Gastrocnemius medialis (tissue), 4 donors: ENCODE results near the gene TMPRSS5.

Source experiments
- POLR2A ChIP-seq, 2 donors: fragments of 450-650 bp; IDR thresholded peaks; one replicate each; pipeline ENCODE4 v1.6.1; 2017; ENCODE audit warnings: antibody characterized with exemption in 2 of 2, mild to moderate bottlenecking in 2 of 2, moderate library complexity in 2 of 2
- TF ChIP-seq, protein P1 (sequence below), 5 experiments: fragments of 450-650 bp in 3 of 5; fragments of 200-600 bp in 2 of 5; sonication (generic) in 2 of 5; IDR thresholded peaks in 4 of 5; conservative IDR thresholded peaks in 1 of 5; 1 replicate in 4 of 5; 2 replicates in 1 of 5; pipeline ENCODE4 v1.5.1; 2016 to 2019; ENCODE audit warnings: antibody characterized with exemption in 5 of 5, mild to moderate bottlenecking in 3 of 5, moderate library complexity in 3 of 5

DNA sequence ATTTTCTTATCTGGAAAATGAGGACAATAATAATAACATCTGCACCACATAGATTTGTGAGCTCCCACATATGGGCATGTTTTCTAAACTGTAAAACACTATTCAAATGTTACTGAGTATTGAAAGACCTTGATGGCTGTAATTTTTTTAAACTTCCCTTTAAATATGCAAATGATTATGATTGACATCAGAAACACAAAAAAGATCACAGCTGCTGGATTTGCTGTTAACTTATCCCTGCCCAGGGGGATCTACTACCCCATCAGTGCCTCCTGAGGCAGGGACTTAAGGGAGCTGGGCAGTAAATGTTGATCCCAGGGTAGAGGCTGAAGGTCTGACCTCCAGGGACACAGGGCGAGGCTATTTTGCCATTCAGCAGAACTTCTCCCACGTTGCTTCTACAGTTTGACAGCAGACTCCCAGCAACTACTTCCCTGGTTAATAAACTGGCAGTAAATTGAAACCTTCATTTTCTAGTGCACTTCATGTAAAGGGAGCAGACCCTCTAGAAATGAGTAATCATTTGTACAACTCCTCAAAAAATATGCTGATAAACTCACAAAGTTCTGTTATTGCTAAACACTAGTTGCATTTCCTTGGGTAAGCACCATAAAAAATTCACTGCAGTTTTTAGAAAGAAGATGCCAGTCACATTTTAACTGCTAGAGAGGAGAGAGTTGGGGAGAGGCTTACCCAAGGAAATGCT, 20.3 kb downstream of the TMPRSS5 start:
- TF ChIP-seq, protein P1, sequence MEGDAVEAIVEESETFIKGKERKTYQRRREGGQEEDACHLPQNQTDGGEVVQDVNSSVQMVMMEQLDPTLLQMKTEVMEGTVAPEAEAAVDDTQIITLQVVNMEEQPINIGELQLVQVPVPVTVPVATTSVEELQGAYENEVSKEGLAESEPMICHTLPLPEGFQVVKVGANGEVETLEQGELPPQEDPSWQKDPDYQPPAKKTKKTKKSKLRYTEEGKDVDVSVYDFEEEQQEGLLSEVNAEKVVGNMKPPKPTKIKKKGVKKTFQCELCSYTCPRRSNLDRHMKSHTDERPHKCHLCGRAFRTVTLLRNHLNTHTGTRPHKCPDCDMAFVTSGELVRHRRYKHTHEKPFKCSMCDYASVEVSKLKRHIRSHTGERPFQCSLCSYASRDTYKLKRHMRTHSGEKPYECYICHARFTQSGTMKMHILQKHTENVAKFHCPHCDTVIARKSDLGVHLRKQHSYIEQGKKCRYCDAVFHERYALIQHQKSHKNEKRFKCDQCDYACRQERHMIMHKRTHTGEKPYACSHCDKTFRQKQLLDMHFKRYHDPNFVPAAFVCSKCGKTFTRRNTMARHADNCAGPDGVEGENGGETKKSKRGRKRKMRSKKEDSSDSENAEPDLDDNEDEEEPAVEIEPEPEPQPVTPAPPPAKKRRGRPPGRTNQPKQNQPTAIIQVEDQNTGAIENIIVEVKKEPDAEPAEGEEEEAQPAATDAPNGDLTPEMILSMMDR (IDR thresholded peaks at IDR 0.05 in 4 of 5, conservative IDR thresholded peaks at IDR 0.05 in 1 of 5): no peak
- no peak for TF ChIP-seq POLR2A (IDR thresholded peaks at IDR 0.05)
